Erythroblast (primary cell): ENCODE measurements around the gene EIF3L.

Experiments
- DNase-seq, 2 experiments: peaks; one replicate each; lab custom pipeline; 2025; lab: John Stamatoyannopoulos, UW
- GATA1 ChIP-seq: IDR thresholded peaks from 2 replicates; pipeline ENCODE4 v1.6.1; 2011; ENCODE audit warnings: low read depth, mild to moderate bottlenecking, control low read depth, low read length, moderate library complexity
- POLR2A ChIP-seq: IDR thresholded peaks from 2 replicates; pipeline ENCODE4 v1.6.1; 2011; ENCODE audit warnings: mild to moderate bottlenecking, low read length

EIF3L gene

DNA sequence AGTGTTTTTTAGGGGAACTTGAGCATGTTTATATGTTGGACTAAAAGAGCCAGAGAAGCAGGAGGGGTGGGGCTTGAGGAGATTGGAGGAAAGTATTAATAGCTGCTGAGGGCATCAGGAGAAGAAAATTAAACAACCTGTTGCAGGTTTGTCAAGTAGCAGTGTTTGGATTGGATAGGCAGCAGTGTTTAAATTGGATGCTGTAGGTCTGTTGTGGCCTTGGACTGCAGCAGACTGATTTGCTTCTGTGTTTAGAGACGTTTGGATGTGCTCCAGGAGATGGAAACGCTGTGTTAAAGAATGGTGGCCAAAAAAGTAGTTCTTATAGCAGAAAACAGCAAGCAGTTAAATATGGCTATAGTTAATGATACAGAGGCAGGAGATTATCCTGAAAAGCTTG lies 5.7 kb downstream of the EIF3L start:
- TF ChIP-seq GATA1 (no peak), POLR2A (no peak)
- DNase-seq = no peak

DNA sequence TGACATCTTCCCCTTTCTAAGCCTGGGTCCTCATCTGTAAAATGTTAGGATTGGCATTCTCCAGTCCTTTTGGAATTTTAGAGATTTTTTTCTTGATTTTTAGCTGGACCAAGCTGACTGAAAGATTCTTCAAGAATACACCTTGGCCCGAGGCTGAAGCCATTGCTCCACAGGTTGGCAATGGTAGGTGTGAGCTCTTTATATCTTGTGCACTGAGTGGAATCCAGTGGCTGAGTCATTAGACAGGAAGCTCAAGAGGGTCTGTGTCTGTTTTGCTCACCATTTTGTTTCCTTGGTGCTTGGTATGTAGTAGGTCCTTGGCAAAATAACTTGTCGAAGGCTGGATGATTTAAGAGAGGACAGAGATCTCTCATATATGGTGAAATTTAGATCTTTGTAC lies 6.2 kb downstream of the EIF3L start:
- DNase-seq = no peak
- TF ChIP-seq POLR2A (no peak), GATA1 (no peak)

DNA sequence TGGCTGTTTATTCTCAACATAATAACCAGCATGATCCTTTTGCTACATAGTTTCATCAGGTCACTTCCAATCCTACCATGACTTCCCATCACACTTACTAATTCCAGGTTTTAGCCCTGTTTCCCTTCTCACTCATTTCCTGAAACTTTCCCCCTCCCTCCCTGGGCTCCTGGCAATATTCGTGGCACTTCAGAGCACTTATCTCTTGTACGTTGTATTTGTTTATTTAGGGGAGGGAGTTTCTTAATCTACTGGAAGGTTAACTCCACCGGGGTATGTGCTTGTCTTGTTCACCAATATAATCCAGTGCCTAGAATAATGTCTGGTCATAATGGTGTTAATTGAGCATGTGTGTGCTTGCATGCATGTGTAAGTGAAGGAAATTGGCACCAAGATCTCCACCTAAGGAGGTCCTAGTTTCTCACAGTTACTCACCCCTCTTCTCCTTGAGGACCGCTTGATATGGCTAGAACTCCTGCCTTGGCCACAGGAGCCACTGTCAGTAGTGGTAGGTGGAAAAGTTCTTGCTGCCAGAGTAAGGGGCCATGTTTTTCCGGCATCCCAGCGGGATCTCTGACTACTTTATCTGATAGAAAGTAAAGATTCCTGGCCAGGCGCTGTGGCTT lies 11.7 kb downstream of the EIF3L start:
- TF ChIP-seq POLR2A (no peak), GATA1 (no peak)
- DNase-seq = no peak

GRCh38 chr22:37862570-37863325 lies 13.5 kb downstream of the EIF3L start:
- DNase-seq = no peak
- TF ChIP-seq POLR2A (no peak), GATA1 (no peak)

GRCh38 chr22:37865510-37865909 lies 16.3 kb downstream of the EIF3L start:
- no peak for DNase-seq
- TF ChIP-seq POLR2A (no peak), GATA1 (no peak)

DNA sequence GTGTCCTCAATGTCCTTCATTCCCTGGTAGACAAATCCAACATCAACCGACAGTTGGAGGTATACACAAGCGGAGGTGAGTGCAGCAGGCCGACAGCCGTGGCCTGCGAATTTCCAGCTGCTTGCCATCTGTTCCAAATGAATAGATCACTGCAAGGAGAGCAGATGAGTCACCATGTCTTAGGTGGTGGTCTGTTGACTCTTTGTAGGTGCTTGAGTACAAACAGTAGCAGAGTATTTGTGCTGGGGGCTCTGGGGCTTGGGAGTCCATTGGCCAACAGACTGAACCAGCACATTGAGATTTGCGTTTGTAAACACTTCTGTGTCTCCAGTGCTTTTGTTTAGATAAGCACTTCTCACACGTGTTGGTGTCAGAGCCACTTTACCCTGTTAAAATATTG lies 21.1 kb downstream of the EIF3L start:
- no peak for DNase-seq
- TF ChIP-seq POLR2A (no peak), GATA1 (no peak)

- no peak for TF ChIP-seq GATA1
- TF ChIP-seq POLR2A = no peak
Measured at GRCh38 chr22:37880668-37881440, 31.6 kb downstream of the EIF3L start.

DNA sequence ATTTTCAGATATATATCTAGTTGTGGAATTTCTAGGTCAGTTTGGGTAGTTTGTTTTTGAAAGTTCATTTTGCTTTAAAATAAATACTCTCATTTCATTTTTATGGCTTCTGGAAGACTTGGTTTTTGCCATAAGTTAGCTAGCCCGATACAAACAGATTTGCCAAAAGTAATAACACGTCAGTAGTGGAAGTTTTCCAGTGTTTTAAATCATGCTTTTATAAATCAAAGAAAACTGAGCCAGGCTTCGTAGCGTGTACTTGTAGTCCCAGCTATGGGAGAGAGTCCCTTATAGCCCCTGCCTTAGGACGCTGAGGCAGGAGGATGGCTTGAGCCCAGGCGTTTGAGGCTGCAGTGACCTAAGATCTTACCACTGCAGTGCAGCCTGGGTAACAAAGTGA lies 35.2 kb downstream of the EIF3L start:
- TF ChIP-seq POLR2A (no peak), GATA1 (no peak)
- DNase-seq = no peak

More at GRCh38 chr22:37880668-37881440, 31.6 kb downstream of the EIF3L start:
- DNase-seq = no peak

GRCh38 chr22:37887584-37888378 lies 38.6 kb downstream of the EIF3L start:
- TF ChIP-seq GATA1 (no peak), POLR2A (no peak)
- peak in 1 of 2 experiments; percentile 30 for DNase-seq

DNA sequence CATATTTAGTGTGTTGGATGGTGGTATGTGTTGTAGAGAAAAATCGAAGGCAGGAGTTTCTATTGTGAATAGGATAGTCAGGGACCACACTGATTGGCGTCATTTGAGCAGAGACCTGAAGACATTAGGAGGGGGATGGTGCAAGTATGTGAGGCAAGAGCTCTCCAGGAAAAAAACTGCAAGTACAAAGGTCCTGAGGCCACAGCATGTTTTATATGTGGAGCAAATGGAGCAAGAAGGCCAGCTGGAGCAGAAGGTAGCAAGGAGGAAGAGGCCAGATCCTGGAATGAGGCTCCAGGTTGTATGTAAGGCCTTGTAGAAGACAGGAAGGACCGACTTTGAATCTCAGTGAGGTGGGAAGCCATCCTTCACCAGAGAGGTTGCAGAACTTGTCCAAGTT lies 42.7 kb downstream of the EIF3L start:
- no peak for DNase-seq
- TF ChIP-seq GATA1 = no peak
- no peak for TF ChIP-seq POLR2A

DNA sequence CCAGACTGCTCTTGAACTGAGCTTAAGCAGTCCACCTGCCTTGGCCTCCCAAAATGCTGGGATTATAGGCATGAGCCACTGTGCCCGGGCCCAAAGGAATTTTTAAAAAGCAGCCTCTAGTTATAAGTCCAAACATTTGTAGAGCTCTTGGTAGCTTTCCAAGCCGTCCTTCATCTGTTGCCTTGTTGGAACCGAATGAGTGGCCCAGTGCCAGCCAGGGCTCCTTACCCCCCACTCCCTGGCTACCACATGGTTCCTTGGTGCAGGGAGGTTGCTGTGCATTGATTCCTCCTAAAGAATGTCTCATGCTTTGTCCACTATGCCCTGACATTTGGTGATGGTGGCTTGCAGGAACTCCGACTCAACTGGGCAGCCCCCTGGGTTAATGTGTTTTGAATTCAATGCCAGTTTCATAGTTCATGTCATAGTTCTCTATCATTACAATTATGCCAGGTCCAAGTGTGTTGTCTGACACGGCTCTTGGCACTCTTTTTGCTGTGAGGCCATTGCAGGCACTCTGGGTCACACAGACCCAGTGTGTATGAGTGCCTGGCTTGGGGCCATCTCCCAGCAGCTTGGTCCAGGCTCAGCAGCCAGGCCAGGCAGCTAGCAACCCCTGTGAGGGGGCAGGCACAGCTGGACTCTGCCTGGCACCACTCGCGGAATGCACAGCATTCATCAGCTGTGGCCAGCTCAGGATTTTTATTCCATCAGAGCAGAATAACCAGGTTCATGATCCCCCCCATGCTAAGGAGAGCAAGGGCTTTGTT lies 43.5 kb downstream of the EIF3L start:
- no peak for DNase-seq
- no peak for TF ChIP-seq GATA1
- no peak for TF ChIP-seq POLR2A

- no peak for DNase-seq
- TF ChIP-seq GATA1 (no peak), POLR2A (no peak)
Measured at GRCh38 chr22:37893583-37893983, 44.4 kb downstream of the EIF3L start.

DNA sequence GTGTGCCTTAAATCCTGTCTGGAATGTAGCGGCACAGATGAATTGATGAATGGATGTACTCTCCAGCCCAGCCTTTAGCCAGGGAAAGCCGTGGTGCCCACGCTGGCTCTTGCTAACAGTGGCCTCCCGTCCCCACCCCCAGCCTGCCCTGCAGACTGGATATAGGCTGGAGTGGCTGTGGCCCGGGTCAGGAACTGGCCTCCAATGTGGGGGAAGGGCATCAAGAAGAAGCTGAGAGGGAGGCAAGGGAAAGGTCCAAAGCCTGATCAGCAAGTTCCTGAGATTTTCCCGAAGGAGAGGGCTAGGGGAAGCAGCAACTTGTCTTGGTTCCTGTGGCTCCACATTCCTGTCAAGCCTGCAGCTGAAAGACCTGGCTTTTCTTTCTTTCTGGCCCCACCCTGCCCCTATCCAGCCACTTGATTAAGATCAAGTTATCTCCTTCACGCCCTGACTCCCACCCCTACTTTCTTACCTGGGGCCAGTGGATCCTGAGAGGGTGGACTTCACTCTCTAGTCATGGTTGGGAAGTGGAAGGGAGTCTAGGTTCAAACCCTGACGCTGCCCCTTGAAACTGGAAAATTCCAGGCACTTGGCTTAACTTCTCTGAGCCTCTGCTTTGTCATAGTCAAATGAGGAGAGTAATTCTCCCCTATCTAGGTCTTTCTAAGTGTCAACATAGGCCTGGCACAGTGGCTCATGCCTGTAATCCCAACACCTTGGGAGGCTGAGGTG lies 45.9 kb downstream of the EIF3L start:
- DNase-seq = no peak
- TF ChIP-seq GATA1 (no peak), POLR2A (no peak)
